HUES64 (cell line): ENCODE measurements around the gene CDC5L.

Experiments used
- H3K27ac ChIP-seq: 2 replicates; pipeline ENCODE4 v1.7.0; 2013; ENCODE audit warnings: low read depth, low read length, inconsistent platforms
- H3K27me3 ChIP-seq: 2 replicates; pipeline ENCODE4 v1.6.1; 2013; ENCODE audit warnings: mild to moderate bottlenecking, low read length; ENCODE audit not compliant: insufficient read depth
- H3K36me3 ChIP-seq: 2 replicates; pipeline ENCODE4 v1.6.1; 2013; ENCODE audit warnings: mild to moderate bottlenecking, low read length; ENCODE audit not compliant: insufficient read depth
- H3K4me1 ChIP-seq: 2 replicates; pipeline ENCODE4 v1.6.1; 2013; ENCODE audit warnings: mild to moderate bottlenecking, low read length, moderate library complexity; ENCODE audit not compliant: insufficient read depth
- H3K4me3 ChIP-seq: 2 replicates; pipeline ENCODE4 v1.5.1; 2013; ENCODE audit warnings: mild to moderate bottlenecking, low read length, moderate library complexity
- H3K9ac ChIP-seq: 2 replicates; pipeline ENCODE4 v1.6.1; 2013; ENCODE audit warnings: mild to moderate bottlenecking, low read depth, low read length
- H3K9me3 ChIP-seq: 2 replicates; pipeline ENCODE4 v1.6.1; 2013; ENCODE audit warnings: low read depth, low read length; ENCODE audit not compliant: insufficient read depth
- WGBS: fragments of 150-250, 120-280 bp; methylation state at CpG from one replicate; pipeline ENCODE4 v1.1.7; 2013; ENCODE audit warnings: missing lambda C conversion rate; 5-methylcytosine and 5-hydroxymethylcytosine counted together

CDC5L gene

GRCh38 chr6:44454198-44454597, 66.7 kb downstream of the CDC5L start:
- WGBS = 91% methylated on average over 5 of the region's 5 CpGs
- Histone ChIP-seq H3K9me3 (no peaks in the 10 kb centered on the region), H3K4me1 (peaks cover 10% of the 10 kb centered on the region; the same call in 1 of the 2 replicates), H3K9ac (no peak overlapping the region), H3K36me3 (peaks cover 6% of the 10 kb centered on the region; the same call in 1 of the 2 replicates), H3K27ac (no peak overlapping the region), H3K4me3 (no peak overlapping the region), H3K27me3 (no peaks in the 10 kb centered on the region)

- peaks cover 6% of the 10 kb centered on the region; the same call in 1 of the 2 replicates for H3K36me3 ChIP-seq
- H3K4me1 ChIP-seq = peaks cover 10% of the 10 kb centered on the region; the same call in 1 of the 2 replicates
- H3K27me3 ChIP-seq = no peaks in the 10 kb centered on the region
- H3K9me3 ChIP-seq = no peaks in the 10 kb centered on the region
- no peak overlapping the region for H3K27ac ChIP-seq
- no peak overlapping the region for H3K9ac ChIP-seq
- no peak overlapping the region for H3K4me3 ChIP-seq
- WGBS = 26% methylated on average over 16 of the region's 16 CpGs
Observed at GRCh38 chr6:44456070-44456965, 68.8 kb downstream of the CDC5L start.

GRCh38 chr6:44456966-44457292, 69.4 kb downstream of the CDC5L start:
- H3K9me3 ChIP-seq = no peaks in the 10 kb centered on the region
- no peak overlapping the region for H3K4me3 ChIP-seq
- no peak overlapping the region for H3K9ac ChIP-seq
- peaks cover 10% of the 10 kb centered on the region; the same call in 1 of the 2 replicates for H3K4me1 ChIP-seq
- 65% methylated on average over 5 of the region's 5 CpGs for WGBS
- H3K36me3 ChIP-seq = peaks cover 2% of the 10 kb centered on the region; the same call in 1 of the 2 replicates
- H3K27ac ChIP-seq = no peak overlapping the region
- H3K27me3 ChIP-seq = no peaks in the 10 kb centered on the region

- Histone ChIP-seq H3K4me1 (peaks cover 10% of the 10 kb centered on the region; the same call in 1 of the 2 replicates), H3K9ac (no peak overlapping the region), H3K27me3 (no peaks in the 10 kb centered on the region), H3K36me3 (no peaks in the 10 kb centered on the region; the same call in 1 of the 2 replicates), H3K9me3 (no peaks in the 10 kb centered on the region), H3K4me3 (no peak overlapping the region), H3K27ac (no peak overlapping the region)
- 92% methylated on average over 9 of the region's 9 CpGs for WGBS
Observed at GRCh38 chr6:44457596-44457995, 70.1 kb downstream of the CDC5L start.

- no peaks in the 10 kb centered on the region for H3K9me3 ChIP-seq
- no peak overlapping the region for H3K9ac ChIP-seq
- no peaks in the 10 kb centered on the region for H3K27me3 ChIP-seq
- H3K4me3 ChIP-seq = no peak overlapping the region
- 96% methylated on average over 6 of the region's 6 CpGs for WGBS
- no peaks in the 10 kb centered on the region for H3K36me3 ChIP-seq
- H3K4me1 ChIP-seq = peaks cover 10% of the 10 kb centered on the region; the same call in 1 of the 2 replicates
- no peak overlapping the region for H3K27ac ChIP-seq
Observed at GRCh38 chr6:44458551-44458950, 71.0 kb downstream of the CDC5L start.

- H3K27me3 ChIP-seq = no peaks in the 10 kb centered on the region
- H3K36me3 ChIP-seq = no peaks in the 10 kb centered on the region
- H3K4me3 ChIP-seq = no peak overlapping the region
- H3K27ac ChIP-seq = no peak overlapping the region
- WGBS = 92% methylated on average over 15 of the region's 15 CpGs
- H3K9me3 ChIP-seq = no peaks in the 10 kb centered on the region
- H3K4me1 ChIP-seq = no peaks in the 10 kb centered on the region
- no peak overlapping the region for H3K9ac ChIP-seq
Observed at GRCh38 chr6:44462335-44462734, 74.8 kb downstream of the CDC5L start.

- Histone ChIP-seq H3K36me3 (no peaks in the 10 kb centered on the region), H3K27me3 (no peaks in the 10 kb centered on the region), H3K27ac (no peak overlapping the region), H3K9me3 (no peaks in the 10 kb centered on the region), H3K9ac (no peak overlapping the region), H3K4me3 (no peak overlapping the region), H3K4me1 (no peaks in the 10 kb centered on the region)
- 92% methylated on average over 13 of the region's 13 CpGs for WGBS
Observed at GRCh38 chr6:44462797-44463727, 75.6 kb downstream of the CDC5L start.

- 93% methylated on average over 11 of the region's 11 CpGs for WGBS
- no peak overlapping the region for H3K9ac ChIP-seq
- no peak overlapping the region for H3K4me3 ChIP-seq
- no peaks in the 10 kb centered on the region for H3K4me1 ChIP-seq
- no peaks in the 10 kb centered on the region for H3K27me3 ChIP-seq
- H3K27ac ChIP-seq = no peak overlapping the region
- H3K36me3 ChIP-seq = no peaks in the 10 kb centered on the region
- H3K9me3 ChIP-seq = no peaks in the 10 kb centered on the region
Observed at GRCh38 chr6:44463728-44464450, 76.4 kb downstream of the CDC5L start.

GRCh38 chr6:44464527-44465310, 77.2 kb downstream of the CDC5L start:
- no peaks in the 10 kb centered on the region for H3K27me3 ChIP-seq
- H3K4me1 ChIP-seq = no peaks in the 10 kb centered on the region
- 91% methylated on average over 13 of the region's 13 CpGs for WGBS
- no peak overlapping the region for H3K27ac ChIP-seq
- H3K9me3 ChIP-seq = no peaks in the 10 kb centered on the region
- H3K9ac ChIP-seq = no peak overlapping the region
- H3K4me3 ChIP-seq = no peak overlapping the region
- no peaks in the 10 kb centered on the region for H3K36me3 ChIP-seq

GRCh38 chr6:44466955-44467354, 79.4 kb downstream of the CDC5L start:
- no peak overlapping the region for H3K4me3 ChIP-seq
- peaks cover 2% of the 10 kb centered on the region; the same call in 1 of the 2 replicates for H3K4me1 ChIP-seq
- no peak overlapping the region for H3K27ac ChIP-seq
- WGBS = 91% methylated on average over 3 of the region's 3 CpGs
- no peaks in the 10 kb centered on the region for H3K36me3 ChIP-seq
- H3K9ac ChIP-seq = no peak overlapping the region
- H3K27me3 ChIP-seq = no peaks in the 10 kb centered on the region
- no peaks in the 10 kb centered on the region for H3K9me3 ChIP-seq
